Activated naive CD4-positive, alpha-beta T cell treated with anti-CD3 and anti-CD28 coated beads, Interleukin-2, amount 50 U/mL, for 72 hours (primary cell): ENCODE data around the gene HPSE2. TPM values are rescaled to one million over a fixed set of nuclear protein-coding genes. Genes with fewer than 3 reads are reported as not detected.
"Not testable (repeated sequence)": the region's sequence is repeated elsewhere in the genome, so short reads cannot be mapped to it uniquely, and the experiment has no call there.

ENCODE experiments used
- ATAC-seq, 2 donors: fragments of 150-1000 bp; cut with Tn5 transposase; 2 replicates each; pipeline ENCODE4 v1.10.0; 2021; ENCODE audit warnings: mild to moderate bottlenecking in 2 of 2, moderate library complexity in 2 of 2
- DNase-seq, 2 donors: peaks; one replicate each; pipeline ENCODE4 v3.0.0; 2021 to 2022; ENCODE audit warnings: low spot score in 2 of 2
- H3K27ac Mint-ChIP-seq, 2 donors: one replicate each; pipeline ENCODE4 v1.8.0; 2022; ENCODE audit warnings: mild to moderate bottlenecking in 2 of 2, mixed read lengths in 2 of 2
- H3K36me3 Mint-ChIP-seq, 2 donors: one replicate each; pipeline ENCODE4 v1.8.0; 2022; ENCODE audit warnings: mixed read lengths in 2 of 2
- H3K9me3 Mint-ChIP-seq, 2 donors: one replicate each; pipeline ENCODE4 v1.8.0; 2022; ENCODE audit warnings: mixed read lengths in 2 of 2
- total RNA-seq, 2 donors: library from RNA; stranded (reverse); gene quantifications; one replicate each; pipeline ENCODE4 v1.2.3, GENCODE V29; 2022

HPSE2 gene
- total RNA-seq, 2 donors from 2014 or later = not detected

- H3K36me3 Mint-ChIP-seq = no peaks in the 10 kb centered on the region
- no peak for ATAC-seq
Observed at GRCh38 chr10:99203310-99203709, 32.3 kb downstream of the HPSE2 start.

GRCh38 chr10:99172950-99173349, 62.7 kb downstream of the HPSE2 start:
- DNase-seq = no peak
- no peak overlapping the region for H3K27ac Mint-ChIP-seq

More at GRCh38 chr10:99203310-99203709, 32.3 kb downstream of the HPSE2 start:
- Mint-ChIP-seq H3K27ac (no peak overlapping the region), H3K9me3 (no peaks in the 10 kb centered on the region)
- DNase-seq = no peak

GRCh38 chr10:99172128-99172738, 63.4 kb downstream of the HPSE2 start:
- no peak for ATAC-seq

More at GRCh38 chr10:99172950-99173349, 62.7 kb downstream of the HPSE2 start:
- no peaks in the 10 kb centered on the region for H3K9me3 Mint-ChIP-seq
- no peak for ATAC-seq
- H3K36me3 Mint-ChIP-seq = no peaks in the 10 kb centered on the region

GRCh38 chr10:99170116-99170675, 65.5 kb downstream of the HPSE2 start:
- Mint-ChIP-seq H3K27ac (no peak overlapping the region), H3K36me3 (no peaks in the 10 kb centered on the region), H3K9me3 (peaks cover 0 to 4% of the 10 kb centered on the region in 2 donors)
- no peak for DNase-seq
- ATAC-seq = no peak

More at GRCh38 chr10:99172128-99172738, 63.4 kb downstream of the HPSE2 start:
- DNase-seq = no peak
- Mint-ChIP-seq H3K9me3 (no peaks in the 10 kb centered on the region), H3K36me3 (no peaks in the 10 kb centered on the region), H3K27ac (no peak overlapping the region)

GRCh38 chr10:99161165-99161564, 74.5 kb downstream of the HPSE2 start:
- ATAC-seq (no peak), DNase-seq (no peak)
- H3K9me3 Mint-ChIP-seq = peaks cover 0 to 4% of the 10 kb centered on the region in 2 donors
- no peak overlapping the region for H3K27ac Mint-ChIP-seq
- no peaks in the 10 kb centered on the region for H3K36me3 Mint-ChIP-seq

GRCh38 chr10:99143651-99144050, 92.0 kb downstream of the HPSE2 start:
- ATAC-seq = no peak
- no peak overlapping the region for H3K27ac Mint-ChIP-seq
- no peak for DNase-seq
- no peaks in the 10 kb centered on the region for H3K36me3 Mint-ChIP-seq
- no peaks in the 10 kb centered on the region for H3K9me3 Mint-ChIP-seq

GRCh38 chr10:99143011-99143410, 92.6 kb downstream of the HPSE2 start:
- Mint-ChIP-seq H3K27ac (no peak overlapping the region), H3K36me3 (no peaks in the 10 kb centered on the region), H3K9me3 (no peaks in the 10 kb centered on the region)
- ATAC-seq (no peak), DNase-seq (no peak)

GRCh38 chr10:99132897-99133296, 102.8 kb downstream of the HPSE2 start:
- not testable (repeated sequence) for ATAC-seq, H3K27ac Mint-ChIP-seq, DNase-seq, H3K36me3 Mint-ChIP-seq
- H3K9me3 Mint-ChIP-seq = peaks cover 5 to 16% of the 10 kb centered on the region in 2 donors

- H3K27ac Mint-ChIP-seq = no peak overlapping the region
- ATAC-seq (no peak), DNase-seq (no peak)
- peaks cover 0 to 6% of the 10 kb centered on the region in 2 donors for H3K36me3 Mint-ChIP-seq
- H3K9me3 Mint-ChIP-seq = peaks cover 11 to 26% of the 10 kb centered on the region in 2 donors
Observed at GRCh38 chr10:99125879-99126278, 109.8 kb downstream of the HPSE2 start.

GRCh38 chr10:99124376-99124775, 111.3 kb downstream of the HPSE2 start:
- DNase-seq = no peak
- peaks cover 0 to 6% of the 10 kb centered on the region in 2 donors for H3K36me3 Mint-ChIP-seq
- peaks cover 7 to 20% of the 10 kb centered on the region in 2 donors for H3K9me3 Mint-ChIP-seq
- ATAC-seq = no peak
- H3K27ac Mint-ChIP-seq = no peak overlapping the region

- Mint-ChIP-seq H3K36me3 (peaks cover 0 to 6% of the 10 kb centered on the region in 2 donors), H3K9me3 (peaks cover 6 to 19% of the 10 kb centered on the region in 2 donors), H3K27ac (no peak overlapping the region)
- no peak for ATAC-seq
- DNase-seq = no peak
Observed at GRCh38 chr10:99123851-99124250, 111.8 kb downstream of the HPSE2 start.

- ATAC-seq = no peak
- DNase-seq = no peak
- peaks cover 6 to 19% of the 10 kb centered on the region in 2 donors for H3K9me3 Mint-ChIP-seq
- no peak overlapping the region for H3K27ac Mint-ChIP-seq
- peaks cover 0 to 6% of the 10 kb centered on the region in 2 donors for H3K36me3 Mint-ChIP-seq
Observed at GRCh38 chr10:99123336-99123735, 112.3 kb downstream of the HPSE2 start.

GRCh38 chr10:99119258-99119748, 116.3 kb downstream of the HPSE2 start:
- Mint-ChIP-seq H3K36me3 (no peaks in the 10 kb centered on the region), H3K9me3 (no peaks in the 10 kb centered on the region), H3K27ac (no peak overlapping the region)
- DNase-seq (no peak), ATAC-seq (no peak)

GRCh38 chr10:99115703-99116102, 119.9 kb downstream of the HPSE2 start:
- DNase-seq (no peak), ATAC-seq (no peak)
- Mint-ChIP-seq H3K9me3 (no peaks in the 10 kb centered on the region), H3K27ac (no peak overlapping the region), H3K36me3 (no peaks in the 10 kb centered on the region)

GRCh38 chr10:99085358-99085757, 150.3 kb downstream of the HPSE2 start:
- peaks cover 6 to 9% of the 10 kb centered on the region in 2 donors for H3K9me3 Mint-ChIP-seq
- DNase-seq = no peak
- ATAC-seq = no peak
- H3K36me3 Mint-ChIP-seq = no peaks in the 10 kb centered on the region
- H3K27ac Mint-ChIP-seq = no peak overlapping the region

GRCh38 chr10:99084161-99084560, 151.5 kb downstream of the HPSE2 start:
- Mint-ChIP-seq H3K9me3 (peaks cover 3 to 9% of the 10 kb centered on the region in 2 donors), H3K27ac (no peak overlapping the region), H3K36me3 (no peaks in the 10 kb centered on the region)
- no peak for DNase-seq
- no peak for ATAC-seq

- Mint-ChIP-seq H3K36me3 (no peaks in the 10 kb centered on the region), H3K27ac (no peak overlapping the region), H3K9me3 (peaks cover 0 to 4% of the 10 kb centered on the region in 2 donors)
- ATAC-seq (no peak), DNase-seq (no peak)
Observed at GRCh38 chr10:99080275-99080945, 155.2 kb downstream of the HPSE2 start.
